ENCODE data around the gene FOCAD.
A peak's percentile ranks its signal among the peaks of the same experiment; 100 is the strongest.

FOCAD gene

GRCh38 chr9:20658677-20659473 is 25.2 kb upstream of the FOCAD start:
- TF ChIP-seq, protein P1, sequence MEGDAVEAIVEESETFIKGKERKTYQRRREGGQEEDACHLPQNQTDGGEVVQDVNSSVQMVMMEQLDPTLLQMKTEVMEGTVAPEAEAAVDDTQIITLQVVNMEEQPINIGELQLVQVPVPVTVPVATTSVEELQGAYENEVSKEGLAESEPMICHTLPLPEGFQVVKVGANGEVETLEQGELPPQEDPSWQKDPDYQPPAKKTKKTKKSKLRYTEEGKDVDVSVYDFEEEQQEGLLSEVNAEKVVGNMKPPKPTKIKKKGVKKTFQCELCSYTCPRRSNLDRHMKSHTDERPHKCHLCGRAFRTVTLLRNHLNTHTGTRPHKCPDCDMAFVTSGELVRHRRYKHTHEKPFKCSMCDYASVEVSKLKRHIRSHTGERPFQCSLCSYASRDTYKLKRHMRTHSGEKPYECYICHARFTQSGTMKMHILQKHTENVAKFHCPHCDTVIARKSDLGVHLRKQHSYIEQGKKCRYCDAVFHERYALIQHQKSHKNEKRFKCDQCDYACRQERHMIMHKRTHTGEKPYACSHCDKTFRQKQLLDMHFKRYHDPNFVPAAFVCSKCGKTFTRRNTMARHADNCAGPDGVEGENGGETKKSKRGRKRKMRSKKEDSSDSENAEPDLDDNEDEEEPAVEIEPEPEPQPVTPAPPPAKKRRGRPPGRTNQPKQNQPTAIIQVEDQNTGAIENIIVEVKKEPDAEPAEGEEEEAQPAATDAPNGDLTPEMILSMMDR (IDR thresholded peaks at IDR 0.05; ENCODE audit: control insufficient read depth, insufficient read depth, low read depth, low read length, missing control alignments): no peak
- H3K4me3 ChIP-seq (ENCODE audit: control insufficient read depth, low read depth, low read length): peak overlapping the region; percentile 38
- no peak for DNase-seq (ENCODE audit: low read depth)

DNA sequence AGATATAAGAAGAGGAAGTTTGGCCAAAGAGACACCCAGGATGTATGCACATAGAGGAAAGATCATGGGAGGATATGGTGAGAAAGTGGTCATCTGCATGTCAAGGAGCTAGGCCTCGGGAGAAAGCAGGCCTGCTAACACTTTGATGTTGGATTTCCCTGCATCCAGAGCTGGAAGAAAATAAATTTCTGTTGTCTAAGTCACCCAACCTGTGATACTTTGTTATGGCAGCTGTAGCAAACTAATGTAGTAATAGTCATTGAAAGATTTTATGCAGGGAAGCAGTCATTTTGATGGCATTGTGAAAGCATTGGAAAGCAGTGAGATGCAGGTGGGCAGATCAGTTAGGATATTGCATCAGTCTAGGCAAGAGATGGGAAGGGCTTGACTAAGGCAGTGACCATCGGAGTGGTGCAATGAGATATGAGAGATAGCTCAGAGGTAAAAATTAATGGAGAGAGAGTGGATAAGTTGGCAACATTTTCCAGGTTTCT is 24.5 kb upstream of the FOCAD start:
- TF ChIP-seq, protein P1 (IDR thresholded peaks at IDR 0.05; ENCODE audit: control insufficient read depth, insufficient read depth, low read depth, low read length, missing control alignments): no peak
- no peak for DNase-seq (ENCODE audit: low read depth)
- H3K4me3 ChIP-seq (ENCODE audit: control insufficient read depth, low read depth, low read length): no peak overlapping the region

- H3K4me3 ChIP-seq (ENCODE audit: control insufficient read depth, low read depth, low read length): no peak overlapping the region
- no peak for DNase-seq (ENCODE audit: low read depth)
- TF ChIP-seq, protein P1 (IDR thresholded peaks at IDR 0.05; ENCODE audit: control insufficient read depth, insufficient read depth, low read depth, low read length, missing control alignments): no peak
Observed at GRCh38 chr9:20662156-20662555, 21.9 kb upstream of the FOCAD start.

DNA sequence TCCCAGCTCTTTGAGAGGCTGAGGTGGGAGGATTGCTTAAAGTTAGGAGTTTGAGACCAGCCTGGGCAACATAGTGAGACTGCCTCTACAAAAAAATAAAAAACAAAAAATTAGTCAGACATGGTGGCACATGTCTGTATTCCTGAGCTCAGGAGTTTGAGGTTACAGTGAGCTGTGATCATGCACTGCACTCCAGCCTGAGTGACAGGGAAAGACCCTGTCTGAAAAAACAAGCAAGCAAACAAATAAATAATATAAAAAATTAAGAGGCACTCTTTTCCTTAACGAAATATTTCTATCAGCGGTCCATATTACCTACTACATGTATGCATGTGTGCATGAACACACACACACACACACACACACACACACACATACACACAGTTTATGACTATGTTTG is 20.9 kb upstream of the FOCAD start:
- DNase-seq (ENCODE audit: low read depth): no peak
- TF ChIP-seq, protein P1 (IDR thresholded peaks at IDR 0.05; ENCODE audit: control insufficient read depth, insufficient read depth, low read depth, low read length, missing control alignments): no peak
- no peak overlapping the region for H3K4me3 ChIP-seq (ENCODE audit: control insufficient read depth, low read depth, low read length)

- DNase-seq (ENCODE audit: low read depth): no peak
- no peak overlapping the region for H3K4me3 ChIP-seq (ENCODE audit: control insufficient read depth, low read depth, low read length)
- TF ChIP-seq, protein P1 (IDR thresholded peaks at IDR 0.05; ENCODE audit: control insufficient read depth, insufficient read depth, low read depth, low read length, missing control alignments): no peak
Observed at GRCh38 chr9:20664501-20664900, 19.6 kb upstream of the FOCAD start.

- TF ChIP-seq, protein P1 (IDR thresholded peaks at IDR 0.05; ENCODE audit: control insufficient read depth, insufficient read depth, low read depth, low read length, missing control alignments): no peak
- no peak for DNase-seq (ENCODE audit: low read depth)
- no peak overlapping the region for H3K4me3 ChIP-seq (ENCODE audit: control insufficient read depth, low read depth, low read length)
Observed at GRCh38 chr9:20670395-20670794, 13.7 kb upstream of the FOCAD start.

Measured in AG09309 (cell line).